Mesenchymal stem cell (in vitro differentiated cells and primary cell): Measurements from ENCODE around the gene PPARA.

Experiments used
- DNase-seq: peaks from one replicate; pipeline ENCODE4 v3.0.0-alpha.2; 2013
- H2AFZ ChIP-seq: one replicate; pipeline ENCODE4 v1.6.1; 2013; ENCODE audit warnings: low read depth, mild to moderate bottlenecking, control low read depth, inconsistent platforms, low read length, moderate library complexity
- H2AK5ac ChIP-seq: 2 replicates; pipeline ENCODE4 v1.6.1; 2013; ENCODE audit warnings: low read length, moderate library complexity, mild to moderate bottlenecking, inconsistent platforms; ENCODE audit not compliant: severe bottlenecking
- H2BK120ac ChIP-seq: one replicate; pipeline ENCODE4 v1.6.1; 2013; ENCODE audit warnings: low read depth, mild to moderate bottlenecking, inconsistent platforms, low read length, moderate library complexity
- H2BK12ac ChIP-seq, 2 experiments: one replicate each; pipeline ENCODE4 v1.6.1; 2013; ENCODE audit warnings: inconsistent platforms in 2 of 2, low read length in 2 of 2, mild to moderate bottlenecking in 2 of 2, moderate library complexity in 2 of 2, control low read depth in 1 of 2
- H2BK15ac ChIP-seq: one replicate; pipeline ENCODE4 v1.6.1; 2013; ENCODE audit warnings: mild to moderate bottlenecking, low read depth, inconsistent platforms; ENCODE audit not compliant: poor library complexity, severe bottlenecking
- H2BK5ac ChIP-seq: 2 replicates; pipeline ENCODE4 v1.6.1; 2013; ENCODE audit warnings: low read depth, mild to moderate bottlenecking, low read length, control low read depth, inconsistent platforms; ENCODE audit not compliant: poor library complexity, severe bottlenecking
- H3K14ac ChIP-seq, 2 experiments: one replicate each; pipeline ENCODE4 v1.6.1; 2013; ENCODE audit warnings: inconsistent platforms in 2 of 2, low read length in 2 of 2, control low read depth in 1 of 2, mild to moderate bottlenecking in 1 of 2, moderate library complexity in 1 of 2
- H3K18ac ChIP-seq, 2 experiments: one replicate each; pipeline ENCODE4 v1.6.1; 2013; ENCODE audit warnings: inconsistent platforms in 2 of 2, low read length in 2 of 2, control low read depth in 1 of 2, low read depth in 1 of 2, mild to moderate bottlenecking in 1 of 2
- H3K23ac ChIP-seq, 2 experiments: one replicate each; pipeline ENCODE4 v1.6.1; 2013; ENCODE audit warnings: inconsistent platforms in 2 of 2, low read length in 2 of 2, mild to moderate bottlenecking in 2 of 2, moderate library complexity in 2 of 2, control low read depth in 1 of 2
- H3K27ac ChIP-seq: 2 replicates; pipeline ENCODE4 v1.5.1; 2013; ENCODE audit warnings: mild to moderate bottlenecking, moderate library complexity, low read length, control low read depth, inconsistent platforms; ENCODE audit not compliant: poor library complexity, severe bottlenecking
- H3K27me3 ChIP-seq, 2 experiments: 2 replicates each; pipeline versions ENCODE4 v1.6.1 to v1.7.0; 2013; ENCODE audit warnings: low read length in 2 of 2, mild to moderate bottlenecking in 2 of 2, moderate library complexity in 2 of 2, control low read depth in 1 of 2, inconsistent platforms in 1 of 2; ENCODE audit not compliant: control insufficient read depth in 1 of 2, insufficient read depth in 1 of 2
- H3K36me3 ChIP-seq, 2 experiments: 2 replicates each; pipeline versions ENCODE4 v1.6.1 to v1.7.0; 2013; ENCODE audit warnings: low read length in 2 of 2, control low read depth in 1 of 2, inconsistent platforms in 1 of 2, low read depth in 1 of 2, mild to moderate bottlenecking in 1 of 2; ENCODE audit not compliant: insufficient read depth in 2 of 2, control insufficient read depth in 1 of 2
- H3K4ac ChIP-seq, 2 experiments: one replicate each; pipeline ENCODE4 v1.6.1; 2013; ENCODE audit warnings: inconsistent platforms in 2 of 2, low read length in 2 of 2, mild to moderate bottlenecking in 2 of 2, moderate library complexity in 2 of 2, control low read depth in 1 of 2, low read depth in 1 of 2
- H3K4me1 ChIP-seq: 2 replicates; pipeline ENCODE4 v1.6.1; 2013; ENCODE audit warnings: low read depth, low read length, control low read depth; ENCODE audit not compliant: control insufficient read depth, insufficient read depth
- H3K4me2 ChIP-seq: 2 replicates; pipeline ENCODE4 v1.6.1; 2013; ENCODE audit warnings: low read length, mild to moderate bottlenecking, inconsistent platforms; ENCODE audit not compliant: poor library complexity, severe bottlenecking
- H3K4me3 ChIP-seq, 2 experiments: 2 replicates each; pipeline versions ENCODE4 v1.5.1 to v1.7.0; 2013; ENCODE audit warnings: low read length in 2 of 2, mild to moderate bottlenecking in 2 of 2, control low read depth in 1 of 2, low read depth in 1 of 2; ENCODE audit not compliant: insufficient read depth in 1 of 2
- H3K79me1 ChIP-seq: replicated peaks from 2 replicates; pipeline ENCODE4 v1.6.1; 2013; ENCODE audit warnings: mild to moderate bottlenecking, control low read depth, low read length, inconsistent platforms; ENCODE audit not compliant: poor library complexity, severe bottlenecking
- H3K9ac ChIP-seq: 2 replicates; pipeline ENCODE4 v1.7.0; 2013; ENCODE audit warnings: mild to moderate bottlenecking, low read length, moderate library complexity
- H3K9me3 ChIP-seq: 2 replicates; pipeline ENCODE4 v1.7.0; 2013; ENCODE audit warnings: mild to moderate bottlenecking, low read length; ENCODE audit not compliant: control insufficient read depth
- H4K8ac ChIP-seq: one replicate; pipeline ENCODE4 v1.6.1; 2013; ENCODE audit warnings: inconsistent platforms, mild to moderate bottlenecking, low read length, moderate library complexity
- H4K91ac ChIP-seq: one replicate; pipeline ENCODE4 v1.6.1; 2013; ENCODE audit warnings: mild to moderate bottlenecking, low read length, inconsistent platforms
- WGBS: methylation state at CpG from one replicate; pipeline ENCODE4 v1.1.7; 2013; ENCODE audit warnings: mixed read lengths; 5-methylcytosine and 5-hydroxymethylcytosine counted together

The PPARA gene

DNA sequence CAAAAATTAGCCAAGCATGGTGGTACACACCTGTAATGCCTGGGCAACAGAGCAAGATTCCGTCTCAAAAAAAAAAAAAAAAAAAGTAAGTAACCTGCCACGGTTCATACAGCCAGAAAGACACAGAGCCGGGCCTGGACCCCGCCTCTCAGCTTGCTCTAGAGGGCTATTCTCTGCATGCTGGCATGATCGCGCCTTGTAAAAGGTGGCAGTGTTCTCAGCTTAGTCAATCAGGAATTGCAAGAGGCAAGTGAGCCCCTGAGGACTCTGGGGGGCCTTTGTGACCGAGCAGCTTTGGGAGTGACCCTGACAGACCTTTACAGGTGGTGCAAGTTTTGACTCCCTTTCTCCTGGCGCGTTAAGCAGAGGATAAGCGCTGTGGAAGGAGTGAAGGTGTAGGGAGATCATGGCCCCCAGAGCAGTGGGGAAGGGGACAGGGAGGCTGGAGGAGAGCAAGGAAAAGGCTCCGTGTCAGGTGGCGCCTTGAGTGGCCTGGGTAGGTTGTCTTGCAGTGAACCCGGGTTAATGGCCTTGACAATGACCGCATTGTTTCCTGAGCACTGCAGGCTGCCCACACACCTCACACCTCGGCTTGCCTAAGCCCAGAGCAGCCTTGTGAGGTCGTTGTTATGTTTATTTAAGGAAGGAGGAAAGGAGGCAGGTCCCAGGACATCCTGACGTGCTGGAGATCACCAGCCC lies 50.9 kb downstream of the PPARA start:
- Histone ChIP-seq H3K9ac (no peak overlapping the region), H2AFZ (no peak overlapping the region), H4K8ac (no peak overlapping the region), H2BK5ac (no peak overlapping the region), H3K18ac (no peak overlapping the region), H3K4me1 (peaks cover 7% of the 10 kb centered on the region), H3K79me1 (peaks cover 2% of the 10 kb centered on the region), H3K4ac (no peak overlapping the region), H3K9me3 (no peaks in the 10 kb centered on the region), H3K23ac (no peak overlapping the region), H3K4me2 (no peak overlapping the region), H2BK12ac (no peak overlapping the region), H2BK120ac (no peak overlapping the region), H3K14ac (no peak overlapping the region), H3K27me3 (no peaks in the 10 kb centered on the region), H3K36me3 (peaks cover 33 to 42% of the 10 kb centered on the region in 2 experiments), H2BK15ac (no peak overlapping the region), H4K91ac (no peak overlapping the region), H3K27ac (no peak overlapping the region), H2AK5ac (no peak overlapping the region), H3K4me3 (no peak overlapping the region)
- 77% methylated on average over 11 of the region's 17 CpGs for WGBS
- no peak for DNase-seq

DNA sequence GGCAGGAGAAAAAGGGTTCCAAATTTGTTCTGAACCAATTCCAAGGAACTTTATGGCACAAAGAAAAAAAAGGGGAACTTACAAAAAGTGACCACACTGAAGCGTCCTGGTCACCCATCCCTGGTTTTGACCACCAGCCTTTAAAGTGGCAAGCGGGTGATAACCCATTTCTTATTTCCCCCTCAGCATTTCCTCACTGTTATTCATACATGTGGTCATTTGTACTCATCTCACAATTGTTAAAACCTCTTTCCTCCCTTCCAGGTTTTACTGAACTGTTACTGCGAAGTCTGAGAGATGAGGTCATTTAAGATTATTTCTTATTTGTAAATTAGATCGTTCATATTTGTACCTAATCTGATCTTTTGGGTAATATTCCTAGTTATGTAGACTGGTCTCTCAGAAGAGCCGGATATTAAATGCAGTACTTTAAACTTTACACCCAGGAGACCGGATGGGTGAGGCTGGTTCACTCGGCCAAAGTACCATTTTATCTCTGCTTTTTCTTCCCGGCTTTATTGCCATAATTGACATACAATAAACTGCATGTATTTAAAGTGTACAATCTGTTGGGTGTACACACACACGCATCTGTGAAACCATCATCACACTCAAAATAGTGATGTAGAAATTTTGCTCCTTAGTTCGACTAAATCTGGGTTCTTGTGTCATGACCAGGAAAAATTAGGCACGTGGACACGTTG lies 52.7 kb downstream of the PPARA start:
- Histone ChIP-seq H2AK5ac (no peak overlapping the region), H2AFZ (no peak overlapping the region), H3K4me3 (no peak overlapping the region)

GRCh38 chr22:46203601-46203980 lies 53.3 kb downstream of the PPARA start:
- H3K14ac ChIP-seq, result no peak overlapping the region
- H2BK12ac ChIP-seq, result no peak overlapping the region
- no peak overlapping the region for H2BK120ac ChIP-seq
- no peak overlapping the region for H4K91ac ChIP-seq
- H2AFZ ChIP-seq, result no peak overlapping the region
- H3K36me3 ChIP-seq, result peaks cover 25 to 50% of the 10 kb centered on the region in 2 experiments
- peaks cover 2% of the 10 kb centered on the region for H3K79me1 ChIP-seq
- H3K18ac ChIP-seq, result no peak overlapping the region
- H3K4ac ChIP-seq, result no peak overlapping the region
- no peaks in the 10 kb centered on the region for H3K27me3 ChIP-seq
- H3K27ac ChIP-seq, result no peak overlapping the region
- no peak for DNase-seq
- WGBS, result 92% methylated on average over 7 of the region's 7 CpGs
- H3K9me3 ChIP-seq, result peaks cover 1% of the 10 kb centered on the region
- H3K4me1 ChIP-seq, result peaks cover 5% of the 10 kb centered on the region
- H3K9ac ChIP-seq, result no peak overlapping the region
- H3K4me2 ChIP-seq, result no peak overlapping the region
- H2BK15ac ChIP-seq, result no peak overlapping the region
- no peak overlapping the region for H2AK5ac ChIP-seq
- no peak overlapping the region for H3K23ac ChIP-seq
- no peak overlapping the region for H2BK5ac ChIP-seq
- no peak overlapping the region for H4K8ac ChIP-seq
- no peak overlapping the region for H3K4me3 ChIP-seq

More for the DNA sequence above, 52.7 kb downstream of the PPARA start:
- 92% methylated on average over 8 of the region's 12 CpGs for WGBS
- no peak overlapping the region for H3K4ac ChIP-seq
- no peaks in the 10 kb centered on the region for H3K27me3 ChIP-seq
- no peak overlapping the region for H2BK15ac ChIP-seq
- no peak overlapping the region for H2BK5ac ChIP-seq
- no peak overlapping the region for H3K23ac ChIP-seq
- peaks cover 5% of the 10 kb centered on the region for H3K4me1 ChIP-seq
- no peak overlapping the region for H2BK12ac ChIP-seq
- H4K91ac ChIP-seq, result no peak overlapping the region
- H3K18ac ChIP-seq, result no peak overlapping the region
- peaks cover 28 to 47% of the 10 kb centered on the region in 2 experiments for H3K36me3 ChIP-seq
- H3K4me2 ChIP-seq, result no peak overlapping the region
- no peak overlapping the region for H3K9ac ChIP-seq
- H2BK120ac ChIP-seq, result no peak overlapping the region
- no peak overlapping the region for H4K8ac ChIP-seq
- peaks cover 2% of the 10 kb centered on the region for H3K79me1 ChIP-seq
- no peak for DNase-seq
- H3K14ac ChIP-seq, result no peak overlapping the region
- H3K27ac ChIP-seq, result no peak overlapping the region
- no peaks in the 10 kb centered on the region for H3K9me3 ChIP-seq

GRCh38 chr22:46209262-46209661 lies 58.9 kb downstream of the PPARA start:
- H3K4me1 ChIP-seq, result no peaks in the 10 kb centered on the region
- H3K14ac ChIP-seq, result no peak overlapping the region
- no peak overlapping the region for H3K9ac ChIP-seq
- H2BK5ac ChIP-seq, result no peak overlapping the region
- DNase-seq, result no peak
- no peak overlapping the region for H3K4me2 ChIP-seq
- no peak overlapping the region for H3K27ac ChIP-seq
- no peak overlapping the region for H4K8ac ChIP-seq
- H2AK5ac ChIP-seq, result no peak overlapping the region
- H3K27me3 ChIP-seq, result no peaks in the 10 kb centered on the region
- no peak overlapping the region for H3K4me3 ChIP-seq
- no peak overlapping the region for H3K4ac ChIP-seq
- no peak overlapping the region for H3K18ac ChIP-seq
- no peaks in the 10 kb centered on the region for H3K79me1 ChIP-seq
- H2BK12ac ChIP-seq, result no peak overlapping the region
- WGBS, result no CpG with 5 or more reads among the region's 1 CpG
- peaks cover 29% of the 10 kb centered on the region for H3K9me3 ChIP-seq
- no peak overlapping the region for H3K23ac ChIP-seq
- no peak overlapping the region for H2BK15ac ChIP-seq
- peaks cover 15 to 60% of the 10 kb centered on the region in 2 experiments for H3K36me3 ChIP-seq
- no peak overlapping the region for H2BK120ac ChIP-seq
- H4K91ac ChIP-seq, result no peak overlapping the region
- H2AFZ ChIP-seq, result no peak overlapping the region
